ENCODE measurements around the gene ANKDD1B. TPM values are rescaled to one million over a fixed set of nuclear protein-coding genes. Genes with fewer than 3 reads are reported as not detected.

The ANKDD1B gene
- total RNA-seq, 1 donor from 2014 or later, result 0.24 TPM

Other genes starting within 250 kb of the ANKDD1B start
- gene CERT1, start 99.8 kb upstream of the ANKDD1B start, total RNA-seq, result 26.0 TPM
- gene POLK, start 99.6 kb upstream of the ANKDD1B start, total RNA-seq, result 20.1 TPM
- gene POC5, start 106.0 kb downstream of the ANKDD1B start, total RNA-seq, result 3.0 TPM